T-helper 1 cell treated with Interleukin-12 subunit alpha and Interleukin-12 subunit beta and Interleukin-4 antibody, amounts not matched to agents 30 ng/mL and 1 ng/mL, for 36 hours (primary cell): Measurements from ENCODE around the gene EEF1E1. TPM values are rescaled to one million over a fixed set of nuclear protein-coding genes. Genes with fewer than 3 reads are reported as not detected.
"Not testable (repeated sequence)": the region's sequence is repeated elsewhere in the genome, so short reads cannot be mapped to it uniquely, and the experiment has no call there.

ENCODE experiments used
- intact Hi-C: fragments of 100-400 bp; cut with micrococcal nuclease; formaldehyde crosslinking; loops from one replicate; pipeline ENCODE4 v1.15.1; 2024
- total RNA-seq: library from RNA; stranded (reverse); gene quantifications from 2 replicates; pipeline ENCODE4 v1.2.3, GENCODE V29; 2022

Gene EEF1E1
- total RNA-seq, 1 donor from 2014 or later = 43.5 TPM

DNA sequence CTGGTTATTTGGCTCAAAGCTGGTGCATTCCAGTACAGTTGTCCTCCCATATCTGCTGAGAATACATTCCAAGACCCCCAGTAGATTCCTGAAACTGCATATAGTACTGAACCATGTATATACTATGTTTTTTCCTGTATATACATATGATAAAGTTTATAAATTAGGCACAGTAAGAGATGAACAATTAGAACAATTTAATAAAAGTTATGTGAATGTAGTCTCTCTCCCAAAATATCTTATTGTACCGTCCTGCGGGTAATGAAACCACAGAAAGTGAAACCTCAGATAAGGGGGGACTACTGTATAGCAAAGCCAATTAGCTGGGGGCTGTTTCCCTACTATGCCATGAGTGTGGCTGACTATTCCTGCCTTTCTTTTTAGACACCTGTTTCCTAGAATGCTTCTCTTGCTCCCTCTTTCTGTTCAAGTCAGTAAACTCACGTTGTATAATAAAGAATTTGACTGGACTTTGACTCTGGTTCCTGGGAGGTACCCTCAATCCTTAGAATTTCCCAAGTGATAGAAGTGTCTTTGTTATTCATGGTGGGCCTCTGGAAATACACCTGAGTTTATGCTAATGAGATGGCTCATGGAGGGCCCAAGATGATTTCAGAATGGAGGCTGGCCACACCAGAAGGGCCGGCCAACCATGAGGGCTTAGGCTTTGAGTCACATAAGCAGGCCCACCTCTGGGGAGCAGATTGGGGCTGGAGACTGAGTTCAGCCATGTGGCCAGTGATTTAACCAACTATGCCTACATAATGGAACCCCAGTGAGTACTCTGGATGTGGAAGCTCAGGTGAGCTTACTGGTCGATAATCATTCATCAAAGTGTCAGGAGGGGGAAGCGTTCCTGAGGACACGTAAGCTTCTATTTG is 37.5 kb downstream of the EEF1E1 start:
- intact Hi-C loops = loop anchor here (1.0 to 10.0 kb wide), 12 partner anchors 18 to 920 kb away; partner anchors contain the start of genes CAGE1, EEF1E1, RIOK1 and SLC35B3

DNA sequence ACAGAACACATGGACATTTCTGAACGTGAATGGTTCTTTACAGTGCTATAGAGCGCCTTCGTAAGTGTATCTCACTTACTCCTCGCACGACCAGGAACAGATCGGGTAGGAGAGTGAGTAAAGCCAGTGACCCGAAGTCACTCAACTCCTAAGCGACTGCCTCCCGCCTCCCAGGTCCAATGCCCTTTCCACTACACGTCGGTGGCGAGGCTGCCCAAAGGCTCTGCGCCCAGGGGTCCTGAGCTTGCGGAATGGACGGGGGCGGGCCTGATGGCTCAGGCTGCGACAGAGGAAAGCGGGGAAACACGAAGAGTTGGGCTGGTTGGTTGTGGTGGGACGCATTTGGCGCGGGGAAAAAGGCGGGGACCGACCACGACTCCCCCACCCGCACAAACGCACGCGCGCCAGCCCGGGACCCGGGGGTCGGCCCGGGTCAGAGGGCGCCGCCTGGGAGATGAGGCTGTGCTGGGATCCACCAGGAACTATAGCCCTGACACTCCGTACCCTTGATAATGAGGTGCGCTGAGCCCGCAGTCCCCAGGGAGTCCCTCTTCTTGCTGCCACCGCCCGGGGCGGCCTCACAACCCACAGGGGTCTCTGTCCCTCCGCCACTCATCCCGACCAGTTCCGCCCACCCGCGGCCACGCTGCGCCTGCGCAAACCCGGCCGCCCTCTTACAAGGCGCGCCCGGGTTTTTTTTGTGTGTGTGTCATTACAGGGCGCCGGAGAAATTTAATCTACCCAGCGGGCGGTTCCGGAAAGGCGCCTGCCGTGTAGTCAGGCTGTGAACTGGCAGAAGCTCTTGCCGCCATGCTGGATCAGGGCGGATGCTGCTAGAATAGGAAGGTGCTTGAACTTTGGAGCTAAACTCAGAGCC is 38.3 kb downstream of the EEF1E1 start, which contains the start of gene BLOC1S5:
Gene BLOC1S5, minus strand, starts transcription at position 629 of the 877 bp plus-strand sequence. Its CDS starts 13 bp downstream, at position 616.
- intact Hi-C loops = loop anchor here (1.0 to 10.0 kb wide), 12 partner anchors 19 to 919 kb away; partner anchors contain the start of genes CAGE1, EEF1E1, RIOK1 and SLC35B3

DNA sequence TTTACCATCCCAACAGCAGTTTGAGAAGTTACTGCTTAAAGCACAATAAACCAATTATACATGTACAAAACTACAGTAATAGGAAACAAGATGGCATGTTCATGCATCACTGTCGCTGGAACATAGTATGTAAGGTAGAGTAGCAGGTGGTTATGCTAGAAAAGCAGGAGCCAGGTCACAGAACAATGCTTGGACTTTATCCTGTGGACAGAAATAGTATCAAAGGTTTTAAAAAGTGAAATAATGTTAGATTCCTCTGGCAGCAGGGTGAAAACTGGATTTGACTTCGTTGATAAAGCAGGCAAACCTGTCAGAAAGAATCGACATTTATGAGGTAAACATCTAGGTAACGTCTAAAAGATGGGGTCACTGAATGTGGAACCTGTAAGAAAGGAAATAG is 40.6 kb downstream of the EEF1E1 start:
- intact Hi-C loops = loop anchor here (10.0 kb wide), 2 partner anchors 787 to 917 kb away; no protein-coding TSS in a partner anchor

DNA sequence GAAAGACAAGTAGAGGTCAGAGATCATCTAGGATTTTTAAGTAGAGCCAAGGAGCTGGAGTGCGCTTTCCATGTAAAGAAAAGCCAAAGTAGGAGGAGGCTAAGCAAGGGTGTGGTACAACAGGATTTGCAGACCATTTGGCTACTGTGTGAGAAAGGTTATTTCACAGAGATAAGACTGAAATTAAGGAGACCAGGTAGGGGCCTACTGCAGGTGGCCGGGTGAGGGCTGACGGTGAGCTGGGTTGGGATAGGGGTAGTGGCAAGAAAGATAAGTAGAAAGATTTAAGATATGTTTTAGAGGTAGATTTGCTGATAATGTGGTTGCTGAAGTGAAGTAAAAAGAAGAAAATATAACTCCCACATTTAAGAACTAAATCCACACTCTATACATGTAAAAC is 42.0 kb downstream of the EEF1E1 start:
- intact Hi-C loops = loop anchor here (10.0 kb wide), 2 partner anchors 786 to 916 kb away; no protein-coding TSS in a partner anchor

DNA sequence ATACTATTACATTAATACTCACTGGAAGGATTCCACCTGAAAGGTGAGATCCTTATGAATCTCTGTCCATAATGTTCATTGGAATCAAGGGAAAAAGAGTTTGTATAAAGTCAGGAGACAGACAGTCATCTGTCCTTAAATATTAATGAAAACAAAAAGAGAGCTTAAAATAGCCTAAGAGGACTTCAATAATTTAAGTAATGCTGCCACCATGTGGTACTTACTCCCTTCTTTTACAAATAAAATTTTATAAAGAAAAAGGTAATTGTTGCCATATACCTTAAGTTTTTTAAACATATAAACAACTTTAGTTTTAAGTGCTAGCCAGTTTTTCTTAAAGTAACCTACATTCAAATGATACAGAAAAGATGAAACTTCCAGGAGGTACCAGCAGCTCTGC is 43.2 kb downstream of the EEF1E1 start:
- intact Hi-C loops = loop anchor here (1.0 to 5.0 kb wide), 3 partner anchors 160 to 442 kb away; no protein-coding TSS in a partner anchor

DNA sequence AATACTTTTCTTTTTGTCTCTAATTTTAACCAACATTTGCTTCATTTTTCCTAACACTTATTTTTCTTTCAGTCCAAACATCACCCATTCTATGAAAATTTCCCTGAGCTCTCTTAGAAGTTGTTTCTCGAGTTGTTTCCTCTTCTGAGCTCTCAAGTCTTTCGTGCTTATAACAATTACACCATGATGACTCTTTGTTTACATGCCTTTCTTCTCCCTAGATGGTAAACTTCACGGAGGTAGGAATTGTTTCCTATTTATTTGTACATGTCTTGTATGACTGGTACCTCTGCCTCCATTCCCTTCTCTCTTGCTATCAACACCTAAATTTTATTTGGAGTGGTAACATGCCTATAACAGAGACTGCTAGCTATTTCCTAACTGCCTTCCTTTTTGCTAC is 44.6 kb downstream of the EEF1E1 start:
- intact Hi-C loops = loop anchor here (5.0 kb wide), 1 partner anchor 440 kb away; no protein-coding TSS in a partner anchor

DNA sequence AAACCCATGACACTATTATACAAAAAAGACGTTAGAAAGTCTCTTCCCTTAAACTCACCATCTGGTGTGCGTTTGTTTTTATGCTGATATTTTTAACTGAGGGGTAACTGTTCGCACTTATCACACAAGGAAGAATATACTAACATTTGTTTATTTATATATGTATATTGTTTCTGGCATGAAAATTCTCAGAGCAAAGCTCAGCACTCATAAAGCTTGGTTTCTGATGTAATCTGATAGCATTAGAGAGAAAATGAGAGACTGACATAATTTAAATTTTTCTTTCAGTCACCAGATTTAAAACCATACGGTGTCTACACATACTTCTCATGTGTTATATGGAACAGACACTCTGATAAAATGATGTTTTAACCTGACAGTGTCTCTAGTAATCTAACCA is 45.1 kb downstream of the EEF1E1 start:
- intact Hi-C loops = loop anchor here (5.0 kb wide), 1 partner anchor 440 kb away; no protein-coding TSS in a partner anchor

DNA sequence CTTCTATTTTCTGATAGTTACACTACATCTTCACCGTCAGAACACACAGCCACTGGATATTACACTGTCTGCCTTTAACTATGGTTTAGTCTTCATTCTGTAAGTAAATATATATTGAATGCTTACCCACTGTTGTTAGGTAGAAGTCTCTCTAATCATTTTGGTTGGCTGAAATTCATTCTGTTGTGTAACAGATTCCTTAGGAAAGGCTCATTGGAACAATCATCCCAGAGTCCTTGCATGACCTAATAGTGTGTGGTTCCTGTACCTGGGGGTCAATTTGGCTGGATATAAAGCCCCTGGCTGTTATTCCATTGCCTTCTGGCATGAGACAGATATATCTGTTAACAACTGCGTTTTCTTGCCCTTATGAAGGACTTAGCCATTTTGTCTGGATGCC is 48.1 kb downstream of the EEF1E1 start:
- intact Hi-C loops = no loop called here

DNA sequence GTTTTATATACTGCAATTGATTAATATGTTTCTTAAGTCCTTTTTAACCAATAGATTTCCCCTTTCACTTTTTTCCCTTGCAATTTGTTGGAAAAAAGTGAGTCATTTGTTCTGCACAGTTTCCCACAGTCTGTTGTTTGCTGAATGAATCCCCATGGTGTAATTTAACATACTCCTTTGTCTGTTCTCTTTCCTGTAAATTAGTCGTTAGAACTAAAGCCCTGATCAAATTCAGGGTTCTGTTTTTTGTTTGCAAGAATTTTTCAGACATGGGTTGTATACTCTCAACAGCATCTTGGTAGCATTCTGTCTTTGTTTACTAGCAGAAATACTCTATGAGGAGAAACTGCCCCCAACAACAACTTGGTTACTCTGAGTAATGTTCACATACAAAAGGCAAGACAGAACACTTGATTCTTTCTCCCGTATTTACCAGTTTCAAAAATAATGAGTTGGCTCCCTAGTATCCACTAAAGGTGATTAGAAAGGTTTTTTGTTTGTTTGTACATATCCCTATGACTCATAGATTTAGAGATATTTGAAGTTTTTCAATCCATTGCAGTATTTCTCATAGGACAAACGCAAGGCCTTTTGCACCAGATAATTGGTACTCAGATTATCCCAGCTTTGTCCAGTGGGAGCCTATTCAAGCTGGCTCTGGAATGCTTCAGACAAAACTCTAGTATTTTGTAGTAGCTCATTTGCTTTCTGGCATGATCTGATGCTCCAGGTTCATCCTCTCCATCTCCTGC is 54.6 kb downstream of the EEF1E1 start:
- intact Hi-C loops = no loop called here

DNA sequence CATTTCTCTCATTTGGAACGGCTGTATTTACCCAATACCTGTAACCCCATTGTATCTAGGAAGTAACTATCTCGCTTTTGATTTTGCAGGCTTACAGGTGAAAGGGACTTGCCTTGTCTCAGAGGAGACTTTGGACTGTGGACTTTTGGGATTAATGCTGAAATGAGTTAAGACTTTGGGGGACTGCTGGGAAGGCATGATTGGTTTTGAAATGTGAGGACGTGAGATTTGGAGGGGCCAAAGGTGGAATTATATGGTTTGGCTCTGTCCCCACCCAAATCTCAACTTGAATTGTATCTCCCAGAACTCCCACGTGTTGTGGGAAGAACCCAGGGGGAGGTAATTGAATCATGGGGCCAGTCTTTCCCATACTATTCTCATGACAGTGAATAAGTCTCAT is 56.6 kb downstream of the EEF1E1 start:
- intact Hi-C loops = not testable (repeated sequence)

DNA sequence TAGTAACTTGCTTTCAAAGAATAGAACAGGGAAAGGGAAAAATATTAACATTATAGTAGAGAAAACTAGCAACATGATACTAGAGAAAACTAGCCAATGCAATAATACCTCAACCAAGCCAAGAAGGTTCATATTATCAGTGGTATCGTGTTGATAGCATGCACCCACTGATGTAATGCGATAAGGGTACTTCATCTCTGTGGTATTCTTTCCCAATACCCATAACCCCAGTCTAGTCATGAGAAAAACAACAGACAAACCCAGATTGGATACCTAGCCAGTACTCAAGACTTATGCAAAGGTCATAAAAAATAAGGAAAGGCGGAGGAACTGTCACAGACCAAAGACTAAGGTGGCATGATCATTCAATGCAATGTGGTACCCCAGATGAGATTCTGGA is 59.1 kb downstream of the EEF1E1 start:
- intact Hi-C loops = no loop called here

DNA sequence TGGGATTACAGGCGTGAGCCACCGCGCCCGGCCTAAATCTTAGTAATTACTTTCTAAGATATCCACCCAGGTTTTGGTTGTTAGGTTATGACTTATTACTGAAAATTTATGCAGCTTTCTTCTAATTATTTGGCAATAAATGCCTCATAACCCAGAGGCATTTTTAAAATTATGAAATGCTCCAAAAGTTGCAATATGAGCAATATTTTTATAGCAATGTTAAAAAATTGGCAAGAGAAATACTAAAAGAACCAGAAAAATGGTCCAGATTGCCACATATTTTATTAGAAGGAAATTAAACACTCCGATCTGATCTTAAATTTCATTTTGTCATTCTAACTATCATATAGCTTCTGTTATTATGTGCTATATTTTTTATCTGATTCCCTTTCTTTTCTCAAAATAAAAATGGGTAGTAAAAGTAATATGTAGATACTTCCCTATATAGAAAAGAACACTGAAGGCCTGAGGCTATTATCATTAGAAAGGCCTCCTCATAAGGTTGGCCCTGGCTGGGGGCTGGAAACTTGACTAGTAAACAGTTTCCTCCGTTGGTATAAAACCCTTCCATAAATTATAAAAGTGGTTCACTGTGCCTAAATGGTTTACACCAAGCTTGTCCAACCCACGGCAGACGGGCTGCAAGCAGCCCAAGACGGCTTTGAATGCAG is 60.3 kb downstream of the EEF1E1 start:
- intact Hi-C loops = no loop called here

DNA sequence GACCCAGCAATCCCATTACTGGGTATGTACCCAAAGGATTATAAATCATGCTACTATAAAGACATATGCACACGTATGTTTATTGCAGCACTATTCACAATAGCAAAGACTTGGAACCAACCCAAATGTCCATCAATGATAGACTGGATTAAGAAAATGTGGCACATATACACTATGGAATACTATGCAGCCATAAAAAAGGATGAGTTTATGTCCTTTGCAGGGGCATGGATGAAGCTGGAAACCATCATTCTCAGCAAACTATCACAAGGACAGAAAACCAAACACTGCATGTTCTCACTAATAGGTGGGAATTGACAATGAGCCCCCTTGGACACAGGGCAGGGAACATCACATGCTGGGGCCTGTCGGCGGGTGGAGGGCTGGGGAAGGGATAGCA is 68.2 kb downstream of the EEF1E1 start:
- intact Hi-C loops = not testable (repeated sequence)

DNA sequence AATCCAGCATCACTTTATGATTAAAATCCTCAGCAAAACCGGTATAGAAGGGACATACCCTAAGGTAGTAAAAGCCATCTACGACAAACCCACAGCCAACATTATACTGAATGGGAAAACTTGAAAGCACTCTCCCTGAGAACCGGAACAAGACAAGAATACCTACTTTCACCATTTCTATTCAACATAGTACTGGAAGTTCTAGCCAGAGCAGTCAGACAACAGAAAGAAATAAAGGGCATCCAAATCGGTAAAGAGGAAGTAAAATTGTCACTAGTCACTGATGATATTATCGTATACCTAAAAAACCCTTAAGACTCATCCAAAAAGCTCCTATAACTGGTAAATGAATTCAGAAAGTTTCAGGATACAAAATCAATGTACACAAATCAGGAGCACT is 71.4 kb downstream of the EEF1E1 start:
- intact Hi-C loops = no loop called here

Other genes starting within 250 kb of the EEF1E1 start
- gene TXNDC5, start 191.8 kb downstream of the EEF1E1 start, total RNA-seq = 62.5 and 65.4 TPM in 2 replicates
- gene BLOC1S5, start 38.2 kb downstream of the EEF1E1 start, total RNA-seq = 15.7 and 16.6 TPM in 2 replicates